Memory B cell (primary cell): ENCODE results near the gene MAGI2.
"Not testable (repeated sequence)": the region's sequence is repeated elsewhere in the genome, so short reads cannot be mapped to it uniquely, and the experiment has no call there.

Source experiments
- ATAC-seq: fragments of 150-1000 bp; cut with Tn5 transposase; 2 replicates; pipeline ENCODE4 v1.10.0; 2021; ENCODE audit warnings: low read depth, mild to moderate bottlenecking, moderate library complexity
- DNase-seq, 2 donors: peaks; one replicate each; pipeline ENCODE4 v3.0.0; 2022; ENCODE audit warnings: low spot score in 2 of 2
- H3K27ac Mint-ChIP-seq: one replicate; pipeline ENCODE4 v1.8.0; 2022; ENCODE audit warnings: mild to moderate bottlenecking, moderate library complexity, mixed read lengths
- H3K27me3 Mint-ChIP-seq: one replicate; pipeline ENCODE4 v1.8.0; 2022; ENCODE audit warnings: mixed read lengths
- H3K36me3 Mint-ChIP-seq: one replicate; pipeline ENCODE4 v1.8.0; 2022; ENCODE audit warnings: mild to moderate bottlenecking, mixed read lengths
- H3K4me1 Mint-ChIP-seq: one replicate; pipeline ENCODE4 v1.8.0; 2022; ENCODE audit warnings: mixed read lengths
- H3K4me3 Mint-ChIP-seq: one replicate; pipeline ENCODE4 v1.8.0; 2022; ENCODE audit warnings: mild to moderate bottlenecking, moderate library complexity, mixed read lengths
- H3K9me3 Mint-ChIP-seq: one replicate; pipeline ENCODE4 v1.8.0; 2022; ENCODE audit warnings: mixed read lengths

The MAGI2 gene

GRCh38 chr7:78510580-78511188 is 942.8 kb downstream of the MAGI2 start:
- Mint-ChIP-seq H3K36me3 (no peaks in the 10 kb centered on the region), H3K4me1 (no peaks in the 10 kb centered on the region), H3K27ac (no peak overlapping the region), H3K9me3 (no peaks in the 10 kb centered on the region), H3K27me3 (no peaks in the 10 kb centered on the region), H3K4me3 (no peak overlapping the region)
- DNase-seq, result no peak
- ATAC-seq, result no peak

- not testable (repeated sequence) for H3K27me3 Mint-ChIP-seq, H3K4me3 Mint-ChIP-seq, H3K9me3 Mint-ChIP-seq, ATAC-seq, DNase-seq, H3K4me1 Mint-ChIP-seq, H3K27ac Mint-ChIP-seq, H3K36me3 Mint-ChIP-seq
Measured at GRCh38 chr7:78503301-78503700, 950.2 kb downstream of the MAGI2 start.

GRCh38 chr7:78501064-78501463 is 952.4 kb downstream of the MAGI2 start:
- Mint-ChIP-seq H3K4me3 (no peak overlapping the region), H3K36me3 (no peaks in the 10 kb centered on the region), H3K27me3 (no peaks in the 10 kb centered on the region), H3K27ac (no peak overlapping the region), H3K9me3 (peaks cover 2% of the 10 kb centered on the region), H3K4me1 (no peaks in the 10 kb centered on the region)
- no peak for ATAC-seq
- no peak for DNase-seq

- Mint-ChIP-seq H3K4me3 (no peak overlapping the region), H3K4me1 (no peaks in the 10 kb centered on the region), H3K36me3 (no peaks in the 10 kb centered on the region), H3K27me3 (no peaks in the 10 kb centered on the region), H3K9me3 (peaks cover 2% of the 10 kb centered on the region), H3K27ac (no peak overlapping the region)
- ATAC-seq, result no peak
- DNase-seq, result no peak
Measured at GRCh38 chr7:78499971-78500370, 953.5 kb downstream of the MAGI2 start.

GRCh38 chr7:78499283-78499682 is 954.2 kb downstream of the MAGI2 start:
- peaks cover 2% of the 10 kb centered on the region for H3K9me3 Mint-ChIP-seq
- H3K27me3 Mint-ChIP-seq, result no peaks in the 10 kb centered on the region
- no peaks in the 10 kb centered on the region for H3K36me3 Mint-ChIP-seq
- ATAC-seq (no peak), DNase-seq (no peak)
- H3K4me3 Mint-ChIP-seq, result no peak overlapping the region
- H3K27ac Mint-ChIP-seq, result no peak overlapping the region
- H3K4me1 Mint-ChIP-seq, result no peaks in the 10 kb centered on the region

GRCh38 chr7:78497728-78498427 is 955.6 kb downstream of the MAGI2 start:
- Mint-ChIP-seq H3K27me3 (no peaks in the 10 kb centered on the region), H3K4me1 (no peaks in the 10 kb centered on the region), H3K9me3 (peaks cover 2% of the 10 kb centered on the region), H3K36me3 (no peaks in the 10 kb centered on the region), H3K27ac (no peak overlapping the region), H3K4me3 (no peak overlapping the region)
- DNase-seq, result no peak
- no peak for ATAC-seq

- DNase-seq, result no peak
- Mint-ChIP-seq H3K4me3 (no peak overlapping the region), H3K36me3 (no peaks in the 10 kb centered on the region), H3K4me1 (no peaks in the 10 kb centered on the region), H3K27me3 (no peaks in the 10 kb centered on the region), H3K27ac (no peak overlapping the region), H3K9me3 (peaks cover 2% of the 10 kb centered on the region)
- ATAC-seq, result no peak
Measured at GRCh38 chr7:78496096-78496630, 957.3 kb downstream of the MAGI2 start.

GRCh38 chr7:78493401-78493800 is 960.1 kb downstream of the MAGI2 start:
- Mint-ChIP-seq H3K4me3 (no peak overlapping the region), H3K36me3 (no peaks in the 10 kb centered on the region), H3K27me3 (no peaks in the 10 kb centered on the region), H3K9me3 (no peaks in the 10 kb centered on the region), H3K4me1 (no peaks in the 10 kb centered on the region), H3K27ac (no peak overlapping the region)
- DNase-seq, result no peak
- ATAC-seq, result no peak

- DNase-seq, result no peak
- Mint-ChIP-seq H3K4me1 (no peaks in the 10 kb centered on the region), H3K4me3 (no peak overlapping the region), H3K27me3 (no peaks in the 10 kb centered on the region), H3K27ac (no peak overlapping the region), H3K9me3 (no peaks in the 10 kb centered on the region), H3K36me3 (no peaks in the 10 kb centered on the region)
- ATAC-seq, result no peak
Measured at GRCh38 chr7:78492146-78492545, 961.3 kb downstream of the MAGI2 start.

- no peaks in the 10 kb centered on the region for H3K4me1 Mint-ChIP-seq
- DNase-seq, result no peak
- no peaks in the 10 kb centered on the region for H3K27me3 Mint-ChIP-seq
- no peak for ATAC-seq
- H3K9me3 Mint-ChIP-seq, result no peaks in the 10 kb centered on the region
- no peak overlapping the region for H3K4me3 Mint-ChIP-seq
- no peaks in the 10 kb centered on the region for H3K36me3 Mint-ChIP-seq
- no peak overlapping the region for H3K27ac Mint-ChIP-seq
Measured at GRCh38 chr7:78490524-78490923, 962.9 kb downstream of the MAGI2 start.

GRCh38 chr7:78489476-78490240 is 963.8 kb downstream of the MAGI2 start:
- H3K27me3 Mint-ChIP-seq, result no peaks in the 10 kb centered on the region
- H3K4me3 Mint-ChIP-seq, result no peak overlapping the region
- DNase-seq (no peak), ATAC-seq (no peak)
- no peaks in the 10 kb centered on the region for H3K9me3 Mint-ChIP-seq
- no peaks in the 10 kb centered on the region for H3K36me3 Mint-ChIP-seq
- H3K27ac Mint-ChIP-seq, result no peak overlapping the region
- no peaks in the 10 kb centered on the region for H3K4me1 Mint-ChIP-seq

GRCh38 chr7:78487464-78487863 is 966.0 kb downstream of the MAGI2 start:
- ATAC-seq, result no peak
- no peaks in the 10 kb centered on the region for H3K36me3 Mint-ChIP-seq

GRCh38 chr7:78479348-78479747 is 974.1 kb downstream of the MAGI2 start:
- Mint-ChIP-seq H3K27me3 (peaks cover 1% of the 10 kb centered on the region), H3K4me1 (no peaks in the 10 kb centered on the region), H3K9me3 (no peaks in the 10 kb centered on the region), H3K36me3 (no peaks in the 10 kb centered on the region), H3K27ac (no peak overlapping the region), H3K4me3 (no peak overlapping the region)
- ATAC-seq (no peak), DNase-seq (no peak)

More at GRCh38 chr7:78487464-78487863, 966.0 kb downstream of the MAGI2 start:
- Mint-ChIP-seq H3K27me3 (no peaks in the 10 kb centered on the region), H3K4me3 (no peak overlapping the region), H3K9me3 (no peaks in the 10 kb centered on the region), H3K27ac (no peak overlapping the region), H3K4me1 (no peaks in the 10 kb centered on the region)
- DNase-seq, result no peak

GRCh38 chr7:78476851-78477405 is 976.5 kb downstream of the MAGI2 start:
- peaks cover 1% of the 10 kb centered on the region for H3K27me3 Mint-ChIP-seq
- H3K27ac Mint-ChIP-seq, result no peak overlapping the region
- no peaks in the 10 kb centered on the region for H3K9me3 Mint-ChIP-seq
- H3K36me3 Mint-ChIP-seq, result no peaks in the 10 kb centered on the region
- DNase-seq (no peak), ATAC-seq (no peak)
- no peak overlapping the region for H3K4me3 Mint-ChIP-seq
- H3K4me1 Mint-ChIP-seq, result no peaks in the 10 kb centered on the region
